Breast epithelium (tissue), 4 donors: Measurements from ENCODE around the gene KYAT1. TPM values are rescaled to one million over a fixed set of nuclear protein-coding genes. Genes with fewer than 3 reads are reported as not detected.

Experiments used
- DNase-seq, 2 donors: peaks; one replicate each; pipeline ENCODE4 v3.0.0-alpha.2; 2019; ENCODE audit warnings: low spot score in 2 of 2
- H3K27ac ChIP-seq, 2 donors: fragments of 200-600 bp; sonication (generic) in 1 of 2; one replicate each; pipeline ENCODE4 v1.5.1; 2016 to 2019; ENCODE audit warnings: mild to moderate bottlenecking in 1 of 2
- H3K27me3 ChIP-seq, 2 donors: fragments of 200-600 bp; sonication (generic) in 1 of 2; one replicate each; pipeline versions ENCODE4 v1.5.1 to v1.6.0; 2017 to 2019; ENCODE audit warnings: control low read depth in 1 of 2, mild to moderate bottlenecking in 1 of 2
- H3K36me3 ChIP-seq: fragments of 200-600 bp; one replicate; pipeline ENCODE4 v1.5.1; 2019
- H3K4me1 ChIP-seq, 2 donors: fragments of 200-600 bp; sonication (generic); one replicate each; pipeline ENCODE4 v1.5.1; 2016 to 2019; ENCODE audit warnings: control low read depth in 1 of 2
- H3K4me3 ChIP-seq, 3 donors: fragments of 200-600 bp; sonication (generic); 1 replicate in 2 of 3; 2 replicates in 1 of 3; pipeline ENCODE4 v1.5.1; 2016 to 2019; ENCODE audit warnings: mild to moderate bottlenecking in 3 of 3, moderate library complexity in 2 of 3
- H3K9me3 ChIP-seq, 2 donors: fragments of 200-600 bp; sonication (generic) in 1 of 2; one replicate each; pipeline ENCODE4 v1.5.1; 2016 to 2019; ENCODE audit warnings: control low read depth in 1 of 2
- POLR2A ChIP-seq: fragments of 450-650 bp; IDR thresholded peaks from one replicate; pipeline ENCODE4 v1.6.1; 2016; ENCODE audit warnings: antibody characterized with exemption, mild to moderate bottlenecking, moderate library complexity
- POLR2AphosphoS5 ChIP-seq, 3 donors: sonication (generic); formaldehyde crosslinking; IDR thresholded peaks; one replicate each; pipeline ENCODE4 v1.6.1; 2017; ENCODE audit warnings: antibody characterized with exemption in 3 of 3
- intact Hi-C: fragments of 100-400 bp; cut with DNase I; formaldehyde crosslinking; loops from one replicate; pipeline ENCODE4 v1.15.1; 2023; ENCODE audit warnings: low total_unique reads
- total RNA-seq, 3 donors: library from RNA; depleted of rRNA; stranded (reverse); fragments of >200 nt; gene quantifications; one replicate each; pipeline ENCODE4 v1.1.0, GENCODE V29; 2016
- TF ChIP-seq, protein P1 (sequence below), 3 donors: fragments of 450-650 bp; IDR thresholded peaks; one replicate each; pipeline ENCODE4 v1.5.1; 2016 to 2017; ENCODE audit warnings: antibody characterized with exemption in 3 of 3, mild to moderate bottlenecking in 3 of 3, moderate library complexity in 3 of 3

The KYAT1 gene
- total RNA-seq, 3 donors from 2014 or later = 3.0 to 7.6 (median 7.2) TPM

DNA sequence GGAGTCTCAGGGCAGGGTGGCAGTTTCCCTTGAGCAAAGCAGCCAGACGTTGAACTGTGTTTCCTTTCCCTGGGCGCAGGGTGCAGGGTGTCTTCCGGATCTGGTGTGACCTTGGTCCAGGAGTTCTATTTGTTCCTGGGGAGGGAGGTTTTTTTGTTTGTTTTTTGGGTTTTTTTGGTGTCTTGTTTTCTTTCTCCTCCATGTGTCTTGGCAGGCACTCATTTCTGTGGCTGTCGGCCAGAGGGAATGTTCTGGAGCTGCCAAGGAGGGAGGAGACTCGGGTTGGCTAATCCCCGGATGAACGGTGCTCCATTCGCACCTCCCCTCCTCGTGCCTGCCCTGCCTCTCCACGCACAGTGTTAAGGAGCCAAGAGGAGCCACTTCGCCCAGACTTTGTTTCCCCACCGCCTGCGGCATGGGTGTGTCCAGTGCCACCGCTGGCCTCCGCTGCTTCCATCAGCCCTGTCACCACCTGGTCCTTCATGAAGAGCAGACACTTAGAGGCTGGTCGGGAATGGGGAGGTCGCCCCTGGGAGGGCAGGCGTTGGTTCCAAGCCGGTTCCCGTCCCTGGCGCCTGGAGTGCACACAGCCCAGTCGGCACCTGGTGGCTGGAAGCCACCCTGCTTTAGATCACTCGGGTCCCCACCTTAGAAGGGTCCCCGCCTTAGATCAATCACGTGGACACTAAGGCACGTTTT, 35.5 kb upstream of the KYAT1 start:
- peak; percentile 87 to 92 for DNase-seq
- H3K36me3 ChIP-seq = no peaks in the 10 kb centered on the region
- no peaks in the 10 kb centered on the region for H3K27me3 ChIP-seq
- H3K27ac ChIP-seq = peak overlapping the region; percentile 92 to 93
- peak overlapping the region in 1 of 3 donors; percentile 28 for H3K4me3 ChIP-seq
- no peaks in the 10 kb centered on the region for H3K9me3 ChIP-seq
- TF ChIP-seq, protein P1, sequence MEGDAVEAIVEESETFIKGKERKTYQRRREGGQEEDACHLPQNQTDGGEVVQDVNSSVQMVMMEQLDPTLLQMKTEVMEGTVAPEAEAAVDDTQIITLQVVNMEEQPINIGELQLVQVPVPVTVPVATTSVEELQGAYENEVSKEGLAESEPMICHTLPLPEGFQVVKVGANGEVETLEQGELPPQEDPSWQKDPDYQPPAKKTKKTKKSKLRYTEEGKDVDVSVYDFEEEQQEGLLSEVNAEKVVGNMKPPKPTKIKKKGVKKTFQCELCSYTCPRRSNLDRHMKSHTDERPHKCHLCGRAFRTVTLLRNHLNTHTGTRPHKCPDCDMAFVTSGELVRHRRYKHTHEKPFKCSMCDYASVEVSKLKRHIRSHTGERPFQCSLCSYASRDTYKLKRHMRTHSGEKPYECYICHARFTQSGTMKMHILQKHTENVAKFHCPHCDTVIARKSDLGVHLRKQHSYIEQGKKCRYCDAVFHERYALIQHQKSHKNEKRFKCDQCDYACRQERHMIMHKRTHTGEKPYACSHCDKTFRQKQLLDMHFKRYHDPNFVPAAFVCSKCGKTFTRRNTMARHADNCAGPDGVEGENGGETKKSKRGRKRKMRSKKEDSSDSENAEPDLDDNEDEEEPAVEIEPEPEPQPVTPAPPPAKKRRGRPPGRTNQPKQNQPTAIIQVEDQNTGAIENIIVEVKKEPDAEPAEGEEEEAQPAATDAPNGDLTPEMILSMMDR (IDR thresholded peaks at IDR 0.05) = no peak
- TF ChIP-seq POLR2AphosphoS5 (IDR thresholded peaks at IDR 0.05) = peak; percentile 53 to 70 (median 55)
- TF ChIP-seq POLR2A = no peak
- H3K4me1 ChIP-seq = peaks cover 15 to 28% of the 10 kb centered on the region in 2 donors
- intact Hi-C loops = no loop called here

DNA sequence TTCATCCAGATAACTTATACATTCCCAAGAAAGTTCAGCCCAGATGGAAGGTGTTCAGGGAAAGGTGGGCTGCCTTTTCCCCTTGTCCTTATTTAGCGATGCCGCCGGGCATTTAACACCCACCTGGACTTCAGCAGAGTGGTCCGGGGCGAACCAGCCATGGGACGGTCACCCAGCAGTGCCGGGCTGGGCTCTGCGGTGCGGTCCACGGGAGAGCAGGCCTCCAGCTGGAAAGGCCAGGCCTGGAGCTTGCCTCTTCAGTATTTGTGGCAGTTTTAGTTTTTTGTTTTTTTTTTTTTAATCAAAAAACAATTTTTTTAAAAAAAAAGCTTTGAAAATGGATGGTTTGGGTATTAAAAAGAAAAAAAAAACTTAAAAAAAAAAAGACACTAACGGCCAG, 35.0 kb upstream of the KYAT1 start:
- DNase-seq = no peak
- no peak for TF ChIP-seq POLR2A
- no peak for TF ChIP-seq POLR2AphosphoS5 (IDR thresholded peaks at IDR 0.05)
- TF ChIP-seq, protein P1 (IDR thresholded peaks at IDR 0.05) = no peak
- Histone ChIP-seq H3K4me3 (peak overlapping the region; percentile 19 to 46 (median 28)), H3K27me3 (no peaks in the 10 kb centered on the region), H3K9me3 (no peaks in the 10 kb centered on the region), H3K36me3 (no peaks in the 10 kb centered on the region), H3K27ac (peak overlapping the region; percentile 92 to 94), H3K4me1 (peaks cover 19 to 28% of the 10 kb centered on the region in 2 donors)
- intact Hi-C loops = no loop called here

DNA sequence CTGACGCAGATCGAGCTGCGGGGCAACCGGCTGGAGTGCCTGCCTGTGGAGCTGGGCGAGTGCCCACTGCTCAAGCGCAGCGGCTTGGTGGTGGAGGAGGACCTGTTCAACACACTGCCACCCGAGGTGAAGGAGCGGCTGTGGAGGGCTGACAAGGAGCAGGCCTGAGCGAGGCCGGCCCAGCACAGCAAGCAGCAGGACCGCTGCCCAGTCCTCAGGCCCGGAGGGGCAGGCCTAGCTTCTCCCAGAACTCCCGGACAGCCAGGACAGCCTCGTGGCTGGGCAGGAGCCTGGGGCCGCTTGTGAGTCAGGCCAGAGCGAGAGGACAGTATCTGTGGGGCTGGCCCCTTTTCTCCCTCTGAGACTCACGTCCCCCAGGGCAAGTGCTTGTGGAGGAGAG, 34.5 kb upstream of the KYAT1 start:
- TF ChIP-seq POLR2AphosphoS5 (IDR thresholded peaks at IDR 0.05) (no peak), POLR2A (no peak)
- TF ChIP-seq, protein P1 (IDR thresholded peaks at IDR 0.05) = no peak
- Histone ChIP-seq H3K27ac (peak overlapping the region; percentile 92 to 94), H3K9me3 (no peaks in the 10 kb centered on the region), H3K27me3 (no peaks in the 10 kb centered on the region), H3K4me3 (peak overlapping the region; percentile 19 to 46 (median 28)), H3K4me1 (peaks cover 24 to 25% of the 10 kb centered on the region in 2 donors), H3K36me3 (no peaks in the 10 kb centered on the region)
- DNase-seq = peak; percentile 52 to 75
- intact Hi-C loops = no loop called here

DNA sequence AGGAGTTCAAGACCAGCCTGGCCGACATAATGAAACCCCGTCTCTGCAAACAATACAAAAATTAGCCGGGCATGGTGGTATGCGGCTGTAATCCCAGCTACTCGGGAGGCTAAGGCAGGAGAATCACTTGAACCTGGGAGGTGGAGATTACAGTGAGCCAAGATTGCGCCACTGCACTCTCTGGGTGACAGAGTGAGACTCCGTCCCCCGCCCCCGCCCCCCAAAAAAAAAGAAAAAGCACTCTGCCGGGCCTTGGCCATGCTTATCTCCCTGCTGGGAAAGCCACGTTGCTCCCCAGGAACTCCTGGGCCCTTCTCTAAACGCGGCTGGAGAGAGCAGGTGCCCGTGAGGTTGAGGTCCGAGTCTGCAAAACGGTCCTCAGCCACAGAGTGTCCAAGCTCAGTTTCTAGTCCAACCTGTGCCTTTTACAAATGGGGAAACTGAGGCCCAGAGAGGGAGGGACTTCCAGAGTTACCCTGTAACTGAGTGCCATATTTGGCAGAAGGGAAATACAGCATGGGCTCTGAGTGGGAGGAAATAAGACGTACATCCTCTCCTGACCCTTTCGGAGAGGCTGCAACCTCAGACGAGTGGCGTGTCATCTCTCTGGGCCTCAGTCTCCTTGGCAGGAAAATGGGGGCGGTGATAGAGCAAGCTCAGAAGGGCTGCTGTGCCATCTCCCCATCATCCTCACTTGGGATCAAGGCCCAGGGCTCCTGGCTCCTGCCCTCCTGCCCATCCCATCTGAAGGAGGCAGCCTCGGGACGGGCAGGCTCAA, 32.4 kb upstream of the KYAT1 start:
- intact Hi-C loops = no loop called here
- Histone ChIP-seq H3K27me3 (no peaks in the 10 kb centered on the region), H3K27ac (peak overlapping the region; percentile 92 to 94), H3K4me3 (peak overlapping the region in 2 of 3 donors; percentile 10 to 27), H3K9me3 (no peaks in the 10 kb centered on the region), H3K4me1 (peaks cover 35 to 39% of the 10 kb centered on the region in 2 donors), H3K36me3 (no peaks in the 10 kb centered on the region)
- no peak for DNase-seq
- TF ChIP-seq, protein P1 (IDR thresholded peaks at IDR 0.05) = no peak
- TF ChIP-seq POLR2AphosphoS5 (IDR thresholded peaks at IDR 0.05) = no peak
- TF ChIP-seq POLR2A = no peak
